Stimulated activated CD4-positive, alpha-beta T cell treated with anti-CD3 and anti-CD28 coated beads, Interleukin-12 subunit alpha, Interleukin-12 subunit beta, amount 100 ng/mL, for 4 hours (primary cell): ENCODE measurements around the gene MAPKAPK2.
"Not testable (repeated sequence)": the region's sequence is repeated elsewhere in the genome, so short reads cannot be mapped to it uniquely, and the experiment has no call there.

Experiments used
- DNase-seq: peaks from one replicate; pipeline ENCODE4 v3.0.0-alpha.2; 2020

The MAPKAPK2 gene

GRCh38 chr1:206751891-206752290, 67.2 kb downstream of the MAPKAPK2 start:
- no peak for DNase-seq

GRCh38 chr1:206752481-206752880, 67.8 kb downstream of the MAPKAPK2 start:
- DNase-seq = no peak

- no peak for DNase-seq
These were observed 68.4 kb downstream of the MAPKAPK2 start for GRCh38 chr1:206753141-206753540.

GRCh38 chr1:206754011-206754410, 69.3 kb downstream of the MAPKAPK2 start:
- DNase-seq = no peak

- no peak for DNase-seq
These were observed 73.0 kb downstream of the MAPKAPK2 start for GRCh38 chr1:206757524-206758266.

- no peak for DNase-seq
These were observed 75.9 kb downstream of the MAPKAPK2 start for GRCh38 chr1:206760590-206760989.

GRCh38 chr1:206761159-206761768, 76.6 kb downstream of the MAPKAPK2 start:
- DNase-seq = no peak

- DNase-seq = not testable (repeated sequence)
These were observed 78.1 kb downstream of the MAPKAPK2 start for GRCh38 chr1:206762741-206763364.

GRCh38 chr1:206765771-206766170, 81.1 kb downstream of the MAPKAPK2 start:
- DNase-seq = not testable (repeated sequence)

GRCh38 chr1:206766251-206766856, 81.6 kb downstream of the MAPKAPK2 start:
- DNase-seq = peak; percentile 48

GRCh38 chr1:206768472-206769303, 84.0 kb downstream of the MAPKAPK2 start:
- no peak for DNase-seq

GRCh38 chr1:206769304-206769731, 84.6 kb downstream of the MAPKAPK2 start:
- peak; percentile 36 for DNase-seq

GRCh38 chr1:206770531-206771337, 86.0 kb downstream of the MAPKAPK2 start, which contains the start of gene IL19:
Gene IL19, plus strand, starts transcription at chr1:206770773. Its CDS starts 65,890 bp downstream, at chr1:206836663.
- no peak for DNase-seq

- no peak for DNase-seq
These were observed 86.6 kb downstream of the MAPKAPK2 start for GRCh38 chr1:206771338-206771692.

- no peak for DNase-seq
These were observed 87.7 kb downstream of the MAPKAPK2 start, which contains the start of gene IL10 for GRCh38 chr1:206772243-206772937. Gene IL10, minus strand, starts transcription at chr1:206772494. Its CDS starts 59 bp downstream, at chr1:206772435.

- DNase-seq = no peak
These were observed 89.4 kb downstream of the MAPKAPK2 start for GRCh38 chr1:206774093-206774492.

GRCh38 chr1:206776229-206776628, 91.5 kb downstream of the MAPKAPK2 start:
- no peak for DNase-seq

GRCh38 chr1:206778031-206778430, 93.3 kb downstream of the MAPKAPK2 start:
- DNase-seq = no peak

GRCh38 chr1:206778911-206779310, 94.2 kb downstream of the MAPKAPK2 start:
- not testable (repeated sequence) for DNase-seq

- no peak for DNase-seq
These were observed 94.9 kb downstream of the MAPKAPK2 start for GRCh38 chr1:206779638-206780037.

GRCh38 chr1:206782448-206782847, 97.7 kb downstream of the MAPKAPK2 start:
- no peak for DNase-seq
